A673 (cell line): ENCODE measurements around the gene SRSF6. TPM values are rescaled to one million over a fixed set of nuclear protein-coding genes. Genes with fewer than 3 reads are reported as not detected.

Experiments
- BruUV-seq: library from RNA; stranded (reverse); fragments of 400-500 nt; replicated peaks from 2 replicates; lab custom pipeline; 2021; lab: Mats Ljungman, UMichigan
- CTCF ChIA-PET: fragments of 300-600 bp; sonication (Branson Sonifier 250); formaldehyde crosslinking; loops from one replicate; lab custom pipeline; 2022; ENCODE audit warnings: antibody characterized with exemption; lab: Charles Lee
- POLR2A ChIA-PET: fragments of 300-600 bp; sonication (Branson Sonifier 250); formaldehyde crosslinking; loops from one replicate; lab custom pipeline; 2022; ENCODE audit warnings: antibody characterized with exemption; ENCODE audit not compliant: low non-redundant PET; lab: Charles Lee
- DNase-seq: peaks from one replicate; pipeline ENCODE4 v3.0.0-alpha.2; 2015; ENCODE audit warnings: low spot score
- H3K27ac ChIP-seq: fragments of 200-600 bp; sonication (generic); 2 replicates; pipeline ENCODE4 v1.5.1; 2016; ENCODE audit warnings: mixed run types, low read depth, mild to moderate bottlenecking, mixed read lengths, antibody characterized with exemption, low read length; ENCODE audit not compliant: poor library complexity, severe bottlenecking
- H3K27me3 ChIP-seq: fragments of 200-600 bp; sonication (generic); replicated peaks from 2 replicates; pipeline ENCODE4 v1.6.1; 2017; ENCODE audit warnings: mixed run types, low read depth, mild to moderate bottlenecking, mixed read lengths, antibody characterized with exemption, low read length; ENCODE audit not compliant: insufficient read depth, poor library complexity
- H3K36me3 ChIP-seq: fragments of 200-600 bp; sonication (generic); 2 replicates; pipeline ENCODE4 v1.6.1; 2016; ENCODE audit warnings: mixed run types, mild to moderate bottlenecking, mixed read lengths, antibody characterized with exemption, low read length; ENCODE audit not compliant: insufficient read depth, poor library complexity, severe bottlenecking
- H3K4me1 ChIP-seq: fragments of 200-600 bp; sonication (generic); 2 replicates; pipeline ENCODE4 v1.6.1; 2017; ENCODE audit warnings: mixed run types, mild to moderate bottlenecking, mixed read lengths, antibody characterized with exemption, low read length; ENCODE audit not compliant: insufficient read depth, poor library complexity, severe bottlenecking
- H3K4me3 ChIP-seq: fragments of 200-600 bp; sonication (generic); 2 replicates; pipeline ENCODE4 v1.5.1; 2016; ENCODE audit warnings: low read depth, mixed run types, mild to moderate bottlenecking, mixed read lengths, low read length; ENCODE audit not compliant: poor library complexity, severe bottlenecking
- H3K9me3 ChIP-seq: fragments of 200-600 bp; sonication (generic); 2 replicates; pipeline ENCODE4 v1.6.1; 2016; ENCODE audit warnings: mixed run types, low read depth, mild to moderate bottlenecking, mixed read lengths, antibody characterized with exemption, low read length; ENCODE audit not compliant: poor library complexity, severe bottlenecking
- EZH2 ChIP-seq: fragments of 200-600 bp; sonication (generic); IDR thresholded peaks from 2 replicates; pipeline ENCODE4 v1.6.1; 2017; ENCODE audit warnings: borderline replicate concordance, low read depth, mild to moderate bottlenecking, mixed read lengths, antibody characterized with exemption, low read length; ENCODE audit not compliant: poor library complexity, severe bottlenecking
- intact Hi-C: fragments of 100-400 bp; cut with micrococcal nuclease; formaldehyde crosslinking; loops from one replicate; pipeline ENCODE4 v1.10.0; 2022; ENCODE audit not compliant: unreplicated experiment
- total RNA-seq: library from RNA; stranded (reverse); gene quantifications from 2 replicates; pipeline ENCODE4 v1.2.3, GENCODE V29; 2021
- TF ChIP-seq, protein P1 (sequence below): fragments of 300-800, 200-600 bp; sonication (generic); conservative IDR thresholded peaks from 2 replicates; pipeline ENCODE4 v1.5.1; 2017; ENCODE audit warnings: low read depth, mild to moderate bottlenecking, antibody characterized with exemption, low read length, moderate library complexity, mixed read lengths

The SRSF6 gene
- total RNA-seq, 1 experiment from 2014 or later, result 212 TPM

DNA sequence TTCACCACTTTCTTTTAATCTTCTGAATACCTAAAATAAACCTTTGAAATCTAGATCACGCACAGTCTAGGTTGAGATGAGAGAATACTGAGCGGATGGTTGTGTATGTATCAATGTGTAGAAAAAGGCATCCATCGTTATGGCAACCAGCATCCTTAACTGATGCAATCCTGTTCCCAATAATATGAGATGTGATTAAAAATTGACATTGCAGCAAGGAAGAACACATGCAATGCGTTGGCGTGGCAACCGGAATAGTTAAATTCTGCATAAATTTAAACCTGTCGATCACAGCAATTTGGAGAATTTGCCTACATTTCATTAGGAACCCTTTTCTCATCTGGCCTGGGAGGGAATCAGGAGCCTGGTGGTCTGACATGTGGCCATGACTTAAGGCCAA is 48.5 kb downstream of the SRSF6 start:
- Histone ChIP-seq H3K36me3 (no peaks in the 10 kb centered on the region), H3K27ac (no peak overlapping the region), H3K27me3 (peaks cover 22% of the 10 kb centered on the region), H3K9me3 (no peaks in the 10 kb centered on the region), H3K4me3 (no peak overlapping the region), H3K4me1 (no peaks in the 10 kb centered on the region)
- BruUV-seq, result no TSS peak
- DNase-seq, result no peak
- CTCF ChIA-PET, result no interaction called here
- intact Hi-C loops, result no loop called here
- TF ChIP-seq EZH2, result no peak
- TF ChIP-seq, protein P1, sequence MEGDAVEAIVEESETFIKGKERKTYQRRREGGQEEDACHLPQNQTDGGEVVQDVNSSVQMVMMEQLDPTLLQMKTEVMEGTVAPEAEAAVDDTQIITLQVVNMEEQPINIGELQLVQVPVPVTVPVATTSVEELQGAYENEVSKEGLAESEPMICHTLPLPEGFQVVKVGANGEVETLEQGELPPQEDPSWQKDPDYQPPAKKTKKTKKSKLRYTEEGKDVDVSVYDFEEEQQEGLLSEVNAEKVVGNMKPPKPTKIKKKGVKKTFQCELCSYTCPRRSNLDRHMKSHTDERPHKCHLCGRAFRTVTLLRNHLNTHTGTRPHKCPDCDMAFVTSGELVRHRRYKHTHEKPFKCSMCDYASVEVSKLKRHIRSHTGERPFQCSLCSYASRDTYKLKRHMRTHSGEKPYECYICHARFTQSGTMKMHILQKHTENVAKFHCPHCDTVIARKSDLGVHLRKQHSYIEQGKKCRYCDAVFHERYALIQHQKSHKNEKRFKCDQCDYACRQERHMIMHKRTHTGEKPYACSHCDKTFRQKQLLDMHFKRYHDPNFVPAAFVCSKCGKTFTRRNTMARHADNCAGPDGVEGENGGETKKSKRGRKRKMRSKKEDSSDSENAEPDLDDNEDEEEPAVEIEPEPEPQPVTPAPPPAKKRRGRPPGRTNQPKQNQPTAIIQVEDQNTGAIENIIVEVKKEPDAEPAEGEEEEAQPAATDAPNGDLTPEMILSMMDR, result no peak
- POLR2A ChIA-PET, result no interaction called here

DNA sequence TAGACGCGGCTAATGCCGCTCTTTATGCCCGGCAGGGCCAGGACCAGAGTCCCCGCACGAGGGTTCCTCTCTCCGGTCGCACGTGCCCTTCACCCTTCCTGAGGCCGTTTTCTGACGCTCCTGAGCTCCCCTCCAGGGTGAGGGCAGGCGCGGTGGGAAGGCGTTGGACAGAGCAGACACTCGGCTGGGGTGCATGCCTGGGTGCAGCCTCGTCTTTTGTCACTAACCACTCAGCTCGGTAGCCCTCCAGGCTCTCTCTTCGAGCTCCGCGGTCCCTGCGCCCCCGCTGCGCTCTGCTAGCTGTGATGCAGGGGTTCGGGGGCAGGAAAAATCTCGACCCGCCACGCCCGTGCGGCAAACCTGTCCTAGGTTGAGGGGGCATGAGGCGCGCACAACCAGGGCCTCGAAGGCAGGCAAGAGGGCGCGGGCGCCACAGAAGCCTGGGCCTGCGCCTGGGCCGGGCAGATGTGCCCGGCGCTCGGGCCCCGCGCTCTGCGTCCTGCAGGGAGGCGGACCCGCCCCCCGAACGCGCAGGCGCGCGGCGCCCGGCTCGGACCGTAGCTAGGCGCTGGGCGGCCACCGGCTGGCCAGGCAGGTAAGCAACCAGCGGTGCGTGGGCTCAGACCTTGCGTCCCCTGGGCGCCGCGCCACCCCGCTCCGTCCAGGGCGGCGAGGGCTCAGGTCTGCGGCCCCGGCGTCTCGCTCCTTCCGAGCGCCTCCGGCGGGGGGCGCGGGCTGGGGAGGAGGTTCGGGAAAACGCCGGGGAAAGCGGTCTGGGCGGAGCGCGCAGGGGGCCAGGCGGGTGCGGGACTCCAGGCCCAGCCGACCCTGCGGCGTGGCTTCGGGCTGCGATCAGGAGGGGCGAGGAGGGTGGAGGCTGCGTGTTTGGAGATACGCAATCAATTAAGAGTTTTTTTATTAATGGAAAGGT is 49.7 kb downstream of the SRSF6 start, which contains the start of gene L3MBTL1:
Gene L3MBTL1 (plus strand): TSS at position 548 of the 931 bp plus-strand sequence. CDS start 5,807 bp downstream, outside the sequence.
- no peak within 1 kb of the TSS for H3K27ac ChIP-seq
- peak within 1 kb of the TSS; percentile 64 for H3K4me3 ChIP-seq
- TF ChIP-seq, protein P1, result 0 out of 2 replicates have a peak, but pooled peaks have one; percentile 14
- no peak for TF ChIP-seq EZH2
- POLR2A ChIA-PET, result no interaction called here
- CTCF ChIA-PET, result no interaction called here
- peaks cover 22% of the 10 kb centered on the region for H3K27me3 ChIP-seq
- H3K36me3 ChIP-seq, result no peaks in the 10 kb centered on the region
- no peaks in the 10 kb centered on the region for H3K9me3 ChIP-seq
- DNase-seq, result peak; percentile 35
- no peaks in the 10 kb centered on the region for H3K4me1 ChIP-seq
- no TSS peak for BruUV-seq
- intact Hi-C loops, result no loop called here

DNA sequence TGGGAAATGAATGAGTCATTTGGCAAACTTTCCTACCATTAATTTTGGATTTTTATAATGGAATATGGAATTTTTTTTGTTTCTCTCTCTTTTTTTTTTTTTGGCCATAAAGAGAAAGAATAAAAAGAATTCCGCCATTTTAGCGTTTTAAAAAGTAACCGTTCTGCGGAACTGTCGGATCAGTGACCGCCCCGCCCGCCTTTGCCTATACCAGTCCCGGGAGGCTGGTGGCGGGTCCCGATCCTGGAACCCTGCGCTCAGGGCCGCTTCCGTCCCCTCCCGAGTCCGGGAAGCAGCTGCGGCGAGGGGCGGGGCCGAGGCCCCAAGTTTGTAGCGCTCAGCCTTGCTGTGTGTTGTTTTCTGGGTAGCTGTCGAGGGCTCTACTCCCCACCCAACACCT is 50.4 kb downstream of the SRSF6 start:
- DNase-seq, result no peak
- no peak overlapping the region for H3K27ac ChIP-seq
- POLR2A ChIA-PET, result no interaction called here

More for the DNA sequence above, 50.4 kb downstream of the SRSF6 start:
- no TSS peak for BruUV-seq
- CTCF ChIA-PET, result no interaction called here
- no peaks in the 10 kb centered on the region for H3K9me3 ChIP-seq
- H3K27me3 ChIP-seq, result peaks cover 22% of the 10 kb centered on the region
- H3K4me3 ChIP-seq, result peak overlapping the region; percentile 64
- no peaks in the 10 kb centered on the region for H3K4me1 ChIP-seq
- H3K36me3 ChIP-seq, result no peaks in the 10 kb centered on the region
- TF ChIP-seq EZH2, result no peak
- TF ChIP-seq, protein P1, result no peak
- intact Hi-C loops, result no loop called here
